Urothelium cell line (cell line): ENCODE results near the gene CNTN6.
"Not testable (repeated sequence)": the region's sequence is repeated elsewhere in the genome, so short reads cannot be mapped to it uniquely, and the experiment has no call there.

ENCODE experiments used
- DNase-seq: peaks from one replicate; pipeline ENCODE4 v3.0.0; 2011; ENCODE audit warnings: low spot score, mixed read lengths
- FAIRE-seq: peaks from 2 replicates; lab custom pipeline; 2011; peaks lifted over from hg19 to GRCh38; lab: Jason Lieb, UNC

Gene CNTN6

GRCh38 chr3:1272546-1273265, 179.9 kb downstream of the CNTN6 start:
- FAIRE-seq = no peak
- no peak for DNase-seq

GRCh38 chr3:1275495-1275894, 182.7 kb downstream of the CNTN6 start:
- DNase-seq = no peak
- FAIRE-seq = peak; percentile 63

- no peak for FAIRE-seq
- DNase-seq = no peak
These were observed 195.0 kb downstream of the CNTN6 start for GRCh38 chr3:1287815-1288214.

GRCh38 chr3:1288805-1289494, 196.1 kb downstream of the CNTN6 start:
- DNase-seq (no peak), FAIRE-seq (no peak)

GRCh38 chr3:1292571-1293071, 199.8 kb downstream of the CNTN6 start:
- FAIRE-seq (no peak), DNase-seq (no peak)

- FAIRE-seq (no peak), DNase-seq (peak; percentile 17)
These were observed 201.8 kb downstream of the CNTN6 start for GRCh38 chr3:1294586-1294985.

- FAIRE-seq = no peak
- DNase-seq = no peak
These were observed 225.6 kb downstream of the CNTN6 start for GRCh38 chr3:1318296-1319005.

GRCh38 chr3:1326546-1326945, 233.7 kb downstream of the CNTN6 start:
- DNase-seq (no peak), FAIRE-seq (no peak)

- DNase-seq = no peak
- FAIRE-seq = no peak
These were observed 237.3 kb downstream of the CNTN6 start for GRCh38 chr3:1330107-1330506.

GRCh38 chr3:1346386-1346785, 253.6 kb downstream of the CNTN6 start:
- no peak for DNase-seq
- no peak for FAIRE-seq

- FAIRE-seq = no peak
- no peak for DNase-seq
These were observed 255.7 kb downstream of the CNTN6 start for GRCh38 chr3:1348547-1348946.

- FAIRE-seq = no peak
These were observed 258.1 kb downstream of the CNTN6 start for GRCh38 chr3:1350885-1351284.

GRCh38 chr3:1355691-1356090, 262.9 kb downstream of the CNTN6 start:
- FAIRE-seq (no peak), DNase-seq (no peak)

More at GRCh38 chr3:1350885-1351284, 258.1 kb downstream of the CNTN6 start:
- no peak for DNase-seq

GRCh38 chr3:1356101-1356500, 263.3 kb downstream of the CNTN6 start:
- FAIRE-seq (no peak), DNase-seq (no peak)

- FAIRE-seq = no peak
- no peak for DNase-seq
These were observed 272.7 kb downstream of the CNTN6 start for GRCh38 chr3:1365528-1365927.

GRCh38 chr3:1374471-1374870, 281.6 kb downstream of the CNTN6 start:
- DNase-seq (no peak), FAIRE-seq (no peak)

- no peak for DNase-seq
- FAIRE-seq = no peak
These were observed 282.3 kb downstream of the CNTN6 start for GRCh38 chr3:1375145-1375544.

- no peak for FAIRE-seq
- no peak for DNase-seq
These were observed 288.3 kb downstream of the CNTN6 start for GRCh38 chr3:1380926-1381646.

- DNase-seq = no peak
- FAIRE-seq = no peak
These were observed 288.8 kb downstream of the CNTN6 start for GRCh38 chr3:1381647-1382036.

GRCh38 chr3:1387396-1387905, 294.6 kb downstream of the CNTN6 start:
- not testable (repeated sequence) for FAIRE-seq, DNase-seq

- FAIRE-seq = no peak
- DNase-seq = no peak
These were observed 301.4 kb downstream of the CNTN6 start for GRCh38 chr3:1394188-1394587.
